ENCODE measurements around the gene HM13.
"Not testable (repeated sequence)": the region's sequence is repeated elsewhere in the genome, so short reads cannot be mapped to it uniquely, and the experiment has no call there.

Gene HM13

GRCh38 chr20:31593221-31594001, 79.2 kb downstream of the HM13 start:
- DNase-seq: no peak

GRCh38 chr20:31594002-31594557, 79.8 kb downstream of the HM13 start:
- DNase-seq: no peak

- no peak for DNase-seq
Measured at GRCh38 chr20:31594558-31595379, 80.5 kb downstream of the HM13 start.

GRCh38 chr20:31595380-31595653, 81.1 kb downstream of the HM13 start:
- DNase-seq: no peak

- peak in 1 of 2 experiments; percentile 38 for DNase-seq
Measured at GRCh38 chr20:31595654-31596411, 81.6 kb downstream of the HM13 start.

GRCh38 chr20:31596412-31596715, 82.1 kb downstream of the HM13 start:
- DNase-seq: not testable (repeated sequence)

- no peak for DNase-seq
Measured at GRCh38 chr20:31596831-31597480, 82.7 kb downstream of the HM13 start.

GRCh38 chr20:31597481-31597855, 83.2 kb downstream of the HM13 start:
- DNase-seq: no peak

GRCh38 chr20:31602431-31602778, 88.2 kb downstream of the HM13 start:
- DNase-seq: no peak

GRCh38 chr20:31602779-31603441, 88.7 kb downstream of the HM13 start:
- no peak for DNase-seq

- DNase-seq: peak; percentile 96 to 98
Measured at GRCh38 chr20:31603822-31604566, 89.8 kb downstream of the HM13 start.

GRCh38 chr20:31604567-31605030, 90.4 kb downstream of the HM13 start:
- peak in 1 of 2 experiments; percentile 71 for DNase-seq

- DNase-seq: peak; percentile 92 to 97
Measured at GRCh38 chr20:31605031-31605901, 91.0 kb downstream of the HM13 start, which contains the start of gene ID1. TSS of gene ID1 (plus strand) at chr20:31605289. CDS start at chr20:31605388, 99 bp downstream.

GRCh38 chr20:31605902-31606803, 91.9 kb downstream of the HM13 start:
- DNase-seq: no peak

GRCh38 chr20:31606804-31607639, 92.8 kb downstream of the HM13 start:
- DNase-seq: peak; percentile 50 to 62

- DNase-seq: peak in 1 of 2 experiments; percentile 67
Measured at GRCh38 chr20:31607640-31608250, 93.5 kb downstream of the HM13 start.

GRCh38 chr20:31608251-31608945, 94.2 kb downstream of the HM13 start:
- DNase-seq: peak; percentile 87 to 94
